Activated naive CD8-positive, alpha-beta T cell treated with anti-CD3 and anti-CD28 coated beads, Interleukin-2, amount 10 ng/mL, durations not matched to agents 7 days and 5 days (primary cell): ENCODE data around the gene GPX4. TPM values are rescaled to one million over a fixed set of nuclear protein-coding genes. Genes with fewer than 3 reads are reported as not detected.

ENCODE experiments used
- ATAC-seq: fragments of 150-1000 bp; cut with Tn5 transposase; one replicate; pipeline ENCODE4 v1.10.0; 2021; ENCODE audit warnings: low read depth, moderate library complexity
- POLR2A ChIA-PET: fragments of 350-600 bp; sonication (Branson Sonifier 250); formaldehyde crosslinking; loops from one replicate; lab custom pipeline; 2021; ENCODE audit warnings: antibody characterized with exemption; lab: Charles Lee
- DNase-seq: peaks from one replicate; pipeline ENCODE4 v3.0.0; 2021
- H3K27ac Mint-ChIP-seq: one replicate; pipeline ENCODE4 v1.8.0; 2022; ENCODE audit warnings: mild to moderate bottlenecking, mixed read lengths
- H3K27me3 Mint-ChIP-seq: one replicate; pipeline ENCODE4 v1.8.0; 2022; ENCODE audit warnings: mild to moderate bottlenecking, moderate library complexity, mixed read lengths
- H3K36me3 Mint-ChIP-seq: one replicate; pipeline ENCODE4 v1.8.0; 2021; ENCODE audit warnings: mild to moderate bottlenecking, mixed read lengths
- H3K4me1 Mint-ChIP-seq: one replicate; pipeline ENCODE4 v1.8.0; 2021; ENCODE audit warnings: mixed read lengths
- H3K4me3 Mint-ChIP-seq: one replicate; pipeline ENCODE4 v1.8.0; 2022; ENCODE audit warnings: mild to moderate bottlenecking, moderate library complexity, mixed read lengths
- H3K9me3 Mint-ChIP-seq: one replicate; pipeline ENCODE4 v1.8.0; 2021; ENCODE audit warnings: mixed read lengths
- total RNA-seq, 2 experiments: library from RNA; stranded (reverse); gene quantifications; one replicate each; pipeline ENCODE4 v1.2.3, GENCODE V29; 2021

The GPX4 gene
- total RNA-seq, 2 experiments from 2014 or later: 194 to 206 TPM

GRCh38 chr19:1103132-1103707, 574 bp upstream of the GPX4 start:
- Mint-ChIP-seq H3K36me3 (peaks cover 5% of the 10 kb centered on the region), H3K9me3 (peaks cover 3% of the 10 kb centered on the region), H3K27me3 (no peaks in the 10 kb centered on the region), H3K27ac (peak overlapping the region; percentile 80), H3K4me3 (peak overlapping the region; percentile 61), H3K4me1 (peaks cover 29% of the 10 kb centered on the region)
- ATAC-seq (peak; percentile 0), DNase-seq (no peak)
- POLR2A ChIA-PET: interaction anchor here (1.2 to 2.5 kb wide), 7 partner anchors 26 to 166 kb away, joined by 3 to 18 read pairs (median 7); partner anchors contain the start of genes ABCA7, ARHGAP45, CIRBP and WDR18

DNA sequence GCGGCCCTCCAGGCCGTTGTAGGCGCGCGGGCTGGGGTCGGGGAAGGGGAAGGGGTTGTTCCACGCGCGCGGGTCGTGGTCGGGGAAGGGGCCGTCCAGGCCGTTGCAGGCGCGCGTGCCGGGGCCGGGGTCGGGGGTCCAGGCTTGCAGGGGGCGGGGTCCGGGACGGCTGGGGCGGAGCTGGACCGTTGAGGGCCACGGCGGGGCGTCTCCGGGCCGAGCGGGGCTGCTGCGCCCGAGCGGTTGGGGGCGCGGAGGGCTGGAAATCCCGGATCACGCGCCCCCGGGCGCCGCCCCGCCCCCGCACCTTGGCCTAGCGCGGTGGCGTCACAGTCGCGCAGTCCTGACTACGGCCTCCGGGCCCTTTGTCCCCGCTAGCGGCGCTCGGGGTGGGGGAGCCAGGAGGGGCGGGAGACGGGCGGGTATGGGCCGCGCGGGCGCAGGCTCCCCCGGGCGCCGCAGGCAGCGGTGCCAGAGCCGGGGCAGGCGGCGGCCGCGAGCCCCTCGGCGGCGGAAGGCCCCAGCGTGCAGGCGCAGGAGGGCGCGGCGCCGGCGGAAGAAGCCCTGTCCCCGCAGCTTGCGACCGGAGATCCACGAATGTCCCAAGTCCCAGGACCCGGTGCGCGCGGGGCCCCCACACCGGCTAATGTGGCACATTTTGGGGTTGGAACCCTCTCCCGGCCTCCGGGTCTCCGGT, 665 bp downstream of the GPX4 start:
- H3K36me3 Mint-ChIP-seq: peaks cover 2% of the 10 kb centered on the region
- peak overlapping the region; percentile 79 for H3K4me3 Mint-ChIP-seq
- peaks cover 25% of the 10 kb centered on the region for H3K4me1 Mint-ChIP-seq
- H3K27me3 Mint-ChIP-seq: no peaks in the 10 kb centered on the region
- peak overlapping the region; percentile 42 for H3K27ac Mint-ChIP-seq
- ATAC-seq (peak; percentile 32), DNase-seq (peak; percentile 86)
- POLR2A ChIA-PET: interaction anchor here (0.5 to 2.5 kb wide), 11 partner anchors 23 to 162 kb away, joined by 3 to 13 read pairs (median 4); partner anchors contain the start of gene ARHGAP45
- peaks cover 3% of the 10 kb centered on the region for H3K9me3 Mint-ChIP-seq

DNA sequence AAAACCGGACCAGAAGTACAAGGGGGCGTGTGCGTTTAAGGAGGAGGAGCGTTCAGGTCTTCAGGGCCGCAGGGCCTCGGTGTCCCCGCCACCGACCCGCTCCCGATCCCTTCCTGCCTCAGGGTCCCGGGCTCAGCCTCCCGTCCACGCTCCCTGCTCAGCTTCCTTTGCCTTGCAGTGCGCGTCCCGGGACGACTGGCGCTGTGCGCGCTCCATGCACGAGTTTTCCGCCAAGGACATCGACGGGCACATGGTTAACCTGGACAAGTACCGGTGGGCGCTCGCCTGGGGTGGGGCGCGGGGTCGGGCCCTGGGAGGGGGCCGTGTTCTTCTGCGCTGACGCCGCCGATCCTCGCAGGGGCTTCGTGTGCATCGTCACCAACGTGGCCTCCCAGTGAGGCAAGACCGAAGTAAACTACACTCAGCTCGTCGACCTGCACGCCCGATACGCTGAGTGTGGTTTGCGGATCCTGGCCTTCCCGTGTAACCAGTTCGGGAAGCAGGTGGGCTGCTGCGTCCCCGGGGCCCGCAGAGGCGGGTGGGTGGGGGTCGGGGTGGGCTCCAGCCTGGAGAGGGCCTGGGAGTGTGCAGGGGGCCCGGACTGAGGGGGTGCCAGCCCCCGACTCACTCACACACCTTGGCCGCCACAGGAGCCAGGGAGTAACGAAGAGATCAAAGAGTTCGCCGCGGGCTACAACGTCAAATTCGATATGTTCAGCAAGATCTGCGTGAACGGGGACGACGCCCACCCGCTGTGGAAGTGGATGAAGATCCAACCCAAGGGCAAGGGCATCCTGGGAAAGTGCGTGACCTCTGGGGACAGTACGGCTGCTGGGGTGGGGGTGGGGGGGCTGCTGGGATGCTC, 1.4 kb downstream of the GPX4 start:
- no peak for ATAC-seq
- Mint-ChIP-seq H3K4me1 (peaks cover 21% of the 10 kb centered on the region), H3K27me3 (no peaks in the 10 kb centered on the region), H3K9me3 (no peaks in the 10 kb centered on the region), H3K36me3 (no peaks in the 10 kb centered on the region), H3K4me3 (peak overlapping the region; percentile 79), H3K27ac (peak overlapping the region; percentile 42)
- DNase-seq: no peak
- POLR2A ChIA-PET: interaction anchor here (1.1 to 1.9 kb wide), 4 partner anchors 25 to 38 kb away, joined by 3 to 12 read pairs (median 5); partner anchors contain the start of gene ARHGAP45

- H3K9me3 Mint-ChIP-seq: no peaks in the 10 kb centered on the region
- ATAC-seq (no peak), DNase-seq (no peak)
- no peak overlapping the region for H3K27ac Mint-ChIP-seq
- peak overlapping the region; percentile 19 for H3K4me3 Mint-ChIP-seq
- no peaks in the 10 kb centered on the region for H3K27me3 Mint-ChIP-seq
- peaks cover 19% of the 10 kb centered on the region for H3K4me1 Mint-ChIP-seq
- POLR2A ChIA-PET: interaction anchor here (1.9 kb wide), 1 partner anchor 27 kb away, joined by 6 read pairs; no protein-coding TSS in a partner anchor
- H3K36me3 Mint-ChIP-seq: no peaks in the 10 kb centered on the region
These were observed 2.4 kb downstream of the GPX4 start for GRCh38 chr19:1105873-1106840.

- H3K27ac Mint-ChIP-seq: no peak overlapping the region
- no peaks in the 10 kb centered on the region for H3K27me3 Mint-ChIP-seq
- H3K4me1 Mint-ChIP-seq: peaks cover 12% of the 10 kb centered on the region
- no peak overlapping the region for H3K4me3 Mint-ChIP-seq
- POLR2A ChIA-PET: no interaction called here
- ATAC-seq (no peak), DNase-seq (no peak)
- H3K36me3 Mint-ChIP-seq: no peaks in the 10 kb centered on the region
- H3K9me3 Mint-ChIP-seq: no peaks in the 10 kb centered on the region
These were observed 3.3 kb downstream of the GPX4 start for GRCh38 chr19:1106841-1107660.

- ATAC-seq: no peak
- Mint-ChIP-seq H3K4me3 (no peak overlapping the region), H3K27ac (no peak overlapping the region), H3K27me3 (no peaks in the 10 kb centered on the region), H3K36me3 (no peaks in the 10 kb centered on the region), H3K9me3 (no peaks in the 10 kb centered on the region), H3K4me1 (peaks cover 7% of the 10 kb centered on the region)
- no peak for DNase-seq
- POLR2A ChIA-PET: no interaction called here
These were observed 4.0 kb downstream of the GPX4 start for GRCh38 chr19:1107661-1108261.

- Mint-ChIP-seq H3K9me3 (no peaks in the 10 kb centered on the region), H3K4me1 (peaks cover 1% of the 10 kb centered on the region), H3K27me3 (no peaks in the 10 kb centered on the region), H3K4me3 (no peak overlapping the region), H3K36me3 (no peaks in the 10 kb centered on the region), H3K27ac (no peak overlapping the region)
- ATAC-seq (no peak), DNase-seq (no peak)
- POLR2A ChIA-PET: no interaction called here
These were observed 4.7 kb downstream of the GPX4 start for GRCh38 chr19:1108291-1109031.

DNA sequence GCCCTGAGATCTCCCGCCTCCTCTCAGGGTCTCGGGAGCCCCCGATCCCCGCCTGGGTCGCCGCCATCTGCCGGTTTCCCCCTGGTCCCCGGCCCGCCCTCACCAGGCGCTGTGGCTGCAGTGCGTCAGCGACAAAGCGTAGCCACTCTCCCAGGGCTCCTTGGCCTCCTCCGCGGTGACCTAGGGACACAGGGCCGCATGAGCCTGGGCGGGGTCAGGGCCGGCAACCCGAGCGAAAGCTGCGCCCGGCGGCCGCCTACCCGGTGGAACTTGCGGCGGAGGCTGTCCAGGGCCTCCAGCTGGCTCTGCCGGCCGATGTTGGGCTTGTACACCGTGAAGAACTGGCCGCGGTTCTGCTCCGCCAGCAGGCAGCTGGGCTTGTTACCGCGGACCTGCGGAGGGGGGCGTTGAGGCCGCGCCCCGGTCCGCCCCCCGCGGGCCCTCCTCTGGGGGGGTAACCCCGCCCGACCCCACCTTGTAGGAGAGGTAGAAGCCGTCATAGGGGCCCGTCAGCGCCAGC, 5.3 kb downstream of the GPX4 start:
- Mint-ChIP-seq H3K9me3 (no peaks in the 10 kb centered on the region), H3K4me3 (no peak overlapping the region), H3K36me3 (no peaks in the 10 kb centered on the region), H3K27me3 (no peaks in the 10 kb centered on the region), H3K4me1 (no peaks in the 10 kb centered on the region), H3K27ac (no peak overlapping the region)
- ATAC-seq (no peak), DNase-seq (no peak)
- POLR2A ChIA-PET: no interaction called here

- Mint-ChIP-seq H3K36me3 (no peaks in the 10 kb centered on the region), H3K9me3 (no peaks in the 10 kb centered on the region), H3K27me3 (no peaks in the 10 kb centered on the region), H3K4me1 (no peaks in the 10 kb centered on the region), H3K27ac (no peak overlapping the region), H3K4me3 (no peak overlapping the region)
- ATAC-seq: no peak
- DNase-seq: no peak
- POLR2A ChIA-PET: no interaction called here
These were observed 6.2 kb downstream of the GPX4 start for GRCh38 chr19:1109697-1110671.
